RWPE2 (cell line): Measurements from ENCODE around the gene PGA5.

ENCODE experiments used
- ATAC-seq: fragments of 200-7000 bp; cut with Tn5 transposase; 3 replicates; pipeline ENCODE4 v1.9.1; 2021; ENCODE audit warnings: low read depth
- DNase-seq: peaks from one replicate; pipeline ENCODE4 v3.0.0-alpha.2; 2020; ENCODE audit warnings: low spot score
- H3K27ac ChIP-seq: fragments of 450-650 bp; 2 replicates; pipeline ENCODE4 v1.5.1; 2017; ENCODE audit warnings: mild to moderate bottlenecking; ENCODE audit not compliant: poor library complexity, severe bottlenecking
- H3K27me3 ChIP-seq: fragments of 250-450 bp; sonication (Bioruptor Pico); 2 replicates; pipeline ENCODE4 v1.5.1; 2021; ENCODE audit warnings: mild to moderate bottlenecking, moderate library complexity; ENCODE audit not compliant: insufficient read depth, poor library complexity, severe bottlenecking
- H3K36me3 ChIP-seq: fragments of 250-450 bp; sonication (Bioruptor Pico); 2 replicates; pipeline ENCODE4 v1.5.1; 2020; ENCODE audit warnings: low read depth, mild to moderate bottlenecking, moderate library complexity
- H3K4me1 ChIP-seq: fragments of 250-450 bp; sonication (Bioruptor Pico); 2 replicates; pipeline ENCODE4 v1.5.1; 2021; ENCODE audit warnings: mild to moderate bottlenecking, moderate library complexity; ENCODE audit not compliant: insufficient read depth, poor library complexity, severe bottlenecking
- H3K4me3 ChIP-seq: fragments of 250-450 bp; sonication (Bioruptor Pico); 2 replicates; pipeline ENCODE4 v1.5.1; 2021; ENCODE audit warnings: mild to moderate bottlenecking, moderate library complexity; ENCODE audit not compliant: severe bottlenecking
- H3K9me3 ChIP-seq: fragments of 250-450 bp; sonication (Bioruptor Pico); 2 replicates; pipeline ENCODE4 v1.5.1; 2021; ENCODE audit warnings: mild to moderate bottlenecking, moderate library complexity; ENCODE audit not compliant: severe bottlenecking
- TF ChIP-seq, protein P1 (sequence below): fragments of 450-650 bp; IDR thresholded peaks from one replicate; pipeline ENCODE4 v1.5.1; 2017; ENCODE audit warnings: mild to moderate bottlenecking, moderate library complexity; ENCODE audit not compliant: poor library complexity, severe bottlenecking

PGA5 gene

GRCh38 chr11:61254403-61255025 is 13.5 kb downstream of the PGA5 start:
- TF ChIP-seq, protein P1, sequence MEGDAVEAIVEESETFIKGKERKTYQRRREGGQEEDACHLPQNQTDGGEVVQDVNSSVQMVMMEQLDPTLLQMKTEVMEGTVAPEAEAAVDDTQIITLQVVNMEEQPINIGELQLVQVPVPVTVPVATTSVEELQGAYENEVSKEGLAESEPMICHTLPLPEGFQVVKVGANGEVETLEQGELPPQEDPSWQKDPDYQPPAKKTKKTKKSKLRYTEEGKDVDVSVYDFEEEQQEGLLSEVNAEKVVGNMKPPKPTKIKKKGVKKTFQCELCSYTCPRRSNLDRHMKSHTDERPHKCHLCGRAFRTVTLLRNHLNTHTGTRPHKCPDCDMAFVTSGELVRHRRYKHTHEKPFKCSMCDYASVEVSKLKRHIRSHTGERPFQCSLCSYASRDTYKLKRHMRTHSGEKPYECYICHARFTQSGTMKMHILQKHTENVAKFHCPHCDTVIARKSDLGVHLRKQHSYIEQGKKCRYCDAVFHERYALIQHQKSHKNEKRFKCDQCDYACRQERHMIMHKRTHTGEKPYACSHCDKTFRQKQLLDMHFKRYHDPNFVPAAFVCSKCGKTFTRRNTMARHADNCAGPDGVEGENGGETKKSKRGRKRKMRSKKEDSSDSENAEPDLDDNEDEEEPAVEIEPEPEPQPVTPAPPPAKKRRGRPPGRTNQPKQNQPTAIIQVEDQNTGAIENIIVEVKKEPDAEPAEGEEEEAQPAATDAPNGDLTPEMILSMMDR, result peak; percentile 87
- Histone ChIP-seq H3K27me3 (no peaks in the 10 kb centered on the region), H3K27ac (no peak overlapping the region), H3K4me3 (no peak overlapping the region), H3K9me3 (no peaks in the 10 kb centered on the region), H3K36me3 (no peaks in the 10 kb centered on the region), H3K4me1 (no peaks in the 10 kb centered on the region)
- DNase-seq (peak; percentile 57), ATAC-seq (peak; percentile 87)

- no peaks in the 10 kb centered on the region for H3K27me3 ChIP-seq
- no peaks in the 10 kb centered on the region for H3K9me3 ChIP-seq
- DNase-seq (no peak), ATAC-seq (no peak)
- no peak overlapping the region for H3K27ac ChIP-seq
- no peaks in the 10 kb centered on the region for H3K4me1 ChIP-seq
- no peak overlapping the region for H3K4me3 ChIP-seq
- TF ChIP-seq, protein P1, result no peak
- H3K36me3 ChIP-seq, result no peaks in the 10 kb centered on the region
These were observed 15.9 kb downstream of the PGA5 start for GRCh38 chr11:61256710-61257482.

DNA sequence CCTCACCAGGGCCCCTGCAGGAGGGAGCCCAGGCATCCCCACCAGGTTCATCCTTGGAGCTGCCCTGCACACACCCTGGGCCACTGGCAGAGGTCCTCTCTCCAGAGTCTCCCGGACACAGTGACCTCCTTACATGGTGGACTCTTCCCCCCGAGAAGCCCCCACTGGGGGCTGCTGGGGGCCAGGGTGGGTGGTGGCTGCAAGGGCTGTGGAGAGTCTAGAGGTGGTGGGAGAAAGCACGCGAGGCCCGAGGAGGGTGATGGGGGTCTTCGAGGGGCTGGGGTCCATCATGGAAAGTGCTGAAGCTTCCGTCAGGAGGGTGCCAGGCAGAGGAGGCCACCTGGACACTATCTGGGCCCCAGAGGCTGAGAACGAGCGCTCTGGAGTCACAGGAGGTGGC is 17.6 kb downstream of the PGA5 start:
- TF ChIP-seq, protein P1, result no peak
- no peak for DNase-seq

GRCh38 chr11:61259363-61259762 is 18.4 kb downstream of the PGA5 start:
- Histone ChIP-seq H3K27ac (no peak overlapping the region), H3K4me3 (no peak overlapping the region), H3K4me1 (no peaks in the 10 kb centered on the region), H3K27me3 (no peaks in the 10 kb centered on the region), H3K36me3 (no peaks in the 10 kb centered on the region), H3K9me3 (no peaks in the 10 kb centered on the region)
- TF ChIP-seq, protein P1, result no peak
- DNase-seq (no peak), ATAC-seq (no peak)

More for the DNA sequence above, 17.6 kb downstream of the PGA5 start:
- H3K36me3 ChIP-seq, result no peaks in the 10 kb centered on the region
- no peak overlapping the region for H3K4me3 ChIP-seq
- ATAC-seq, result no peak
- no peak overlapping the region for H3K27ac ChIP-seq
- H3K9me3 ChIP-seq, result no peaks in the 10 kb centered on the region
- H3K4me1 ChIP-seq, result no peaks in the 10 kb centered on the region
- no peaks in the 10 kb centered on the region for H3K27me3 ChIP-seq

GRCh38 chr11:61264371-61264770 is 23.4 kb downstream of the PGA5 start:
- no peaks in the 10 kb centered on the region for H3K36me3 ChIP-seq
- DNase-seq (no peak), ATAC-seq (no peak)
- TF ChIP-seq, protein P1, result no peak
- H3K9me3 ChIP-seq, result no peaks in the 10 kb centered on the region
- no peaks in the 10 kb centered on the region for H3K4me1 ChIP-seq
- H3K27ac ChIP-seq, result no peak overlapping the region
- H3K4me3 ChIP-seq, result no peak overlapping the region
- H3K27me3 ChIP-seq, result no peaks in the 10 kb centered on the region
